GM18951 (cell line): ENCODE measurements around the gene FLNA.
"Not testable (repeated sequence)": the region's sequence is repeated elsewhere in the genome, so short reads cannot be mapped to it uniquely, and the experiment has no call there.

ENCODE experiments used
- POLR2A ChIP-seq: IDR thresholded peaks from 4 replicates; pipeline ENCODE4 v1.6.1; 2011; ENCODE audit warnings: mild to moderate bottlenecking; ENCODE audit not compliant: insufficient read length, insufficient read depth; ENCODE audit errors: extremely low read depth
- in situ Hi-C: fragments of 300-500 bp; cut with MboI; formaldehyde crosslinking; loops from one replicate; pipeline ENCODE4 v1.12.0; 2022; ENCODE audit warnings: low sequenced_read_pairs, mixed read lengths, inconsistent platforms; ENCODE audit not compliant: unreplicated experiment

FLNA gene

DNA sequence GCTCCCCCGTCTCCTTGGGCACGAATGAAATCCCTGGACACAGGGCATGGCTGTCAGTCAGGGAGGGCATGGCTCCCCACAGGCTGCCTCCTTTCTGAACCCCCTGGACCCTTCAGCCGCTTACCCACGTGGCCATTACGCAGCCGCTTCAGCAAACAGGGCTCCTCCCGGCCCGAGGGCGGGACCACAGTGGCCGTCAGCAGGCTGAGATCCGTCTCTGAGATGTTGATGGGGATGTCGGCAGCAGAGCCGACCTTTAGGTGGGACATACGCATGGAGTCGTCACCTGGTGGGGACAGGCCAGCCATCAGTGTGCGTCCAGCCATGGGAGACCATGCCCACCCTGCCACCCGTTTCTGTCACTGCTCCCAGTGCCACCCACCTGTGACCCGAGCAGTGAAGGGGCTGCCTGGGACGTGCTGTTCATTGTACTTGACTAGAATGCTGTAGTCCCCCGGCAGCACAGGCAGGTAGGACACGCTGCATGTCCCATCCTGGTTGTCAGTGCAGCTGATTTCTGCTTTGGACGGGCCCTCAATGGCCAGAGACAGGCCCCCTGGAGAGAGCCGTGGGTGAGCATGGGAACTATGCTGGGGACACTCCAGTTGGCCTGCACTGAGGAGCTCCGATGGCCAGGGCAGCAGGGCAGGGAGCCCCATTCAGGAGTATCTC lies 21.1 kb downstream of the FLNA start:
- TF ChIP-seq POLR2A: no peak
- in situ Hi-C loops: no loop called here

DNA sequence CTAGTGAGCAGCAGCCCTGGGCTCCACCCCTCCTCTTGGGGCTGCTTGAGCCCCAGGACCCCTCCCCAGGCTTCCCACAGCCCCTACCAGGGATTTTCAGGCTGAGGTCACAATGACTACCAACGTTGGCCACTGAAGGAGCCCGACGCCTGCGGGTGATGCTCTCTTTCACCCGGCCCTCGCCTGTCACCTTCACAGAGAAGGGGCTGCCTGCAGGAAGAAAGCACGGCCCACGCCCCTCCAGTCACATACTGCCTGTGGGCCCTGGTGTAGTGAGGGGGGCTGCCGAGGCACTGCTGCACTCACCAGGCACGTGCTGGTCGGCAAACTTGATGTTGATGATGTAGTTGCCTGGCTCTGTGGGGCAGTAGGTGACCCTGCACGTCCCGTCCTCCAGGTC lies 22.0 kb downstream of the FLNA start:
- in situ Hi-C loops: no loop called here
- TF ChIP-seq POLR2A: peak; percentile 13

DNA sequence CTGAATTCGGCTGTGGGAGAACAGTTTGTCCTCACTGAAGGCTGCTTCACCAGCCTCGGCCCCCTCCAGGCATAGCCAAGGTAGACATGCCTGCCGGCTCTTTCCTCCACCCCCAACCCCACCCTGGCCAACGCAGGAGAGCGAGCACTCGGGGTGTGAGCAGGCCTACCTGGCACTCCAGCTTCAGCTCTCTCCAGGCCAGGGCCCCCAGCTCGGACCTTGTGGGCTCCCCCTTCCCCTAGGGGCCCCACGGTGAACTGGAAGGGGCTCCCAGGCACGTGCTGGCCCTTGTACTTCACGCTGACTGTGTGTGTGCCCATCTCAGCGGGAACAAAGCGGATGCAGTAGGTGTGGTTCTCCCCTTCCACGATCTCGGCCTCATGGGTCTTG lies 22.4 kb downstream of the FLNA start:
- no peak for TF ChIP-seq POLR2A
- in situ Hi-C loops: no loop called here

DNA sequence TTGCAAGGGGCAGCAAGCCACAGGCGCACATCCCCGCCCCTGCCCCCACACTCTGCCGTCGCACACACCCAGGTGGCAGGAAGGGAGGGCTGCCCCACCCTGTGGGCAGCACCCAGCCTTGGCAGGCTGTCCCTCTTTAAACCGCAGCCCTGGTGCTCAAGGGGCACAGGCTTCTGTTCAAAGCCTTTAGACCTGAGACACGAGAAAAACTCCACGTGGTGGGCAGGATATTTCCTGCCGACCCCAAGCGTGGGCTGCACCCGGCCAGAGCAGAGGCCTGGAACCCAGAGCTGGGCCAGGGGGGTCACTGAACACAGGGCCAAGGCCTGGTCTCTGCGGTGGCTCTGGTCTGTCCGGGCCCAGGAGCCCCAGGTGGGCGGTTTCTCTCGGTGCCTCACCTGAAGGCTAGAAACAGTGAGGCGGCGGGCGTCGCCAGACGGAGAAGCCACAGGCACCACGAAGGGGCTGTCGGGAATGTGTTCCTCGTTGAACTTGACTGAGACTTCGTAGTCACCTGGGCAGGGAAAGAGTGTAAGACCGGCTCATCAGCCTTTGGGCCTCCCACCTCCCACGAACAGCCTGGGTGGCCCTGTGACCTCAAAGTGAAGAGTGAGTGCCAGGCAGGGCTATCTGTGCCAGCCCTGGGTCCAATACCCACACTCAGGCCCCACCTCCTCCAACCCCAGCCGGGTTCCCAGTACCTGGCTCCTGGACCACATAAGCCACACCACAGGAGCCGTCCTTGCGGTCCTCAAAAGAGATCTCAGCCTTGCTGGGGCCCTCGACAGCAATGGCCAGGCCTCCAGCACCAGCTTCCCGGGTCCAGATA lies 23.0 kb downstream of the FLNA start:
- TF ChIP-seq POLR2A: no peak
- in situ Hi-C loops: no loop called here

DNA sequence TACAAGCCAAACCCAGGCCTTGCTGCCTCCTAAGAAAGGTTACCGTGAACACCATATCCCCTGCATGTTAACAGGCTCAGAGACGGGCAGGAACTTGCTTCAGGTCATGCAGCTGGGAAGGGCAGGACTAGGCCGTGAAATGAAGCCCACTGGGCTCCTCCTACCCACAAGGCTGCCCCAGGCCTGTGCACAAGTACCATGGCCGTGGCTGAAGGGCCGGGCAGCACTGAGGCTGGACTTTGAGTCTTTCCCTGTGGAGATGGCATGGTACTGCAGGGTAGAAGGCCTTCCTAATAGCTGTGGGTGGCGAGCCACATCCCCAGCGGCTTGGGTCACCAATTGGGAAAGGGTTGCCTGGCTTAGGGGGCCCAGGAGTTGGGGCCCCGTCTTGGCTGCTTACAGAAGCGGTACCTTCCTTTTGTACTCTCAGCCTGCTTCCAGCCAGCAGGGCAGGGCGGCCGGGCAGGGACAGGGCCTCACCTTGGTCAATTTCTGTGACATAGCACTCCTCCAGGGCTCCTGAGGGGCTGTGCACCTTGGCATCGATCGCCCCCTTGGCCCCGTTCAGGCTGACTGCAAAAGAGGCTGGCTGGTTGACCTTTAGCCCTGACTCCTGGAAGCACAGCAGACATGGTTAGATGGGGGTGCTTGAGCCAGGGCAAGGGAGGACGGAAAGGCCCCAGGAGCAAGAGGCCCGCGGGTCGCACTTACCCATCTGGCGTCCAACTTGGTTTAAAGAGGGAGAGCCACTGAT lies 23.8 kb downstream of the FLNA start:
- TF ChIP-seq POLR2A: no peak
- in situ Hi-C loops: no loop called here

DNA sequence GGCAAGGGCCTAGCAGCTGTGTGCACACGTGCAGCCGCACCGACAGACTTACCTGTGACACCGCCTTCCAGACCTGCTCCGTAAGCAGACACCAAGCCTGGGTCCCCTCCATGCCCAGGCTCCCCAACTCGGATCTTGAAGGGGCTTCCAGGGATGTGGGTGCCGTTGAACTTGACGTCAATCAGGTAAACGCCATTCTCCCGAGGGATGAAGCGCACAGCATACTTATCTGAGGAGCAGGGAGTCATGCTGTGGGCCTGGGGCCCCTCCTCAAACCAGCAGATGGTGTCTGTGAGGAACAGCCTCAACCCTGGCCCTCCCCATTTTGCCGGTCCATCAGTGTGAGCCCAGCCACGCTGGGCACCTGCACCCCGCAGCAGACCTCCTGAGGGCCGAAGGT lies 24.5 kb downstream of the FLNA start:
- in situ Hi-C loops: no loop called here
- no peak for TF ChIP-seq POLR2A

DNA sequence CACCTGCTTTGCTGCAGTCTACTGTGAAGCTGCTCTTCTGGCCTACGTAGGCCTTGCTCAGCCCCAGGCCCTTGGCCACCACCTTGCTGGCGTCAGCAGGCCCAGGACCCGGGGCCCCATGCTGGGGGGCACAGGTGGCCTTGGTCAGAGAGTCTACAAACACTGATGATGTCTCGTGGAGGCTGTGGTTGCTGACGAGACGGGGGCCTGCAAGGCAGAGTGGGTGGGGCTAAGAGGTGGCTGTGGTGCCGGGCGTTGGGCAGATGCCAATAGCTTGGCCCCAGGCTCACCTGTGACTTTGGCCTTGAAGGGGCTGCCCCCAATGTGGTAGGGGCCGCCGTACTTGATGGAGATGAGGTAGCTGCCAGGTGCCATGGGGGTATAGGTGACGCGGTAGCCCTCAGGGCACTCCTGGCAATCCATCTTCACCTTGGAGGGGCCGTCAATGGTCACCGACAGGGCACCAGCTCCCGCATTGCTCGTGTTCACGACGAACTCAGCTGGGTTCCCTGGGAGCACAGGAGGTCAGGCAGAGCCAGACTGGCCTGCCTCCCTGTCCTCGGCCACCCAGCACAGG lies 25.0 kb downstream of the FLNA start:
- in situ Hi-C loops: no loop called here
- TF ChIP-seq POLR2A: peak; percentile 14

DNA sequence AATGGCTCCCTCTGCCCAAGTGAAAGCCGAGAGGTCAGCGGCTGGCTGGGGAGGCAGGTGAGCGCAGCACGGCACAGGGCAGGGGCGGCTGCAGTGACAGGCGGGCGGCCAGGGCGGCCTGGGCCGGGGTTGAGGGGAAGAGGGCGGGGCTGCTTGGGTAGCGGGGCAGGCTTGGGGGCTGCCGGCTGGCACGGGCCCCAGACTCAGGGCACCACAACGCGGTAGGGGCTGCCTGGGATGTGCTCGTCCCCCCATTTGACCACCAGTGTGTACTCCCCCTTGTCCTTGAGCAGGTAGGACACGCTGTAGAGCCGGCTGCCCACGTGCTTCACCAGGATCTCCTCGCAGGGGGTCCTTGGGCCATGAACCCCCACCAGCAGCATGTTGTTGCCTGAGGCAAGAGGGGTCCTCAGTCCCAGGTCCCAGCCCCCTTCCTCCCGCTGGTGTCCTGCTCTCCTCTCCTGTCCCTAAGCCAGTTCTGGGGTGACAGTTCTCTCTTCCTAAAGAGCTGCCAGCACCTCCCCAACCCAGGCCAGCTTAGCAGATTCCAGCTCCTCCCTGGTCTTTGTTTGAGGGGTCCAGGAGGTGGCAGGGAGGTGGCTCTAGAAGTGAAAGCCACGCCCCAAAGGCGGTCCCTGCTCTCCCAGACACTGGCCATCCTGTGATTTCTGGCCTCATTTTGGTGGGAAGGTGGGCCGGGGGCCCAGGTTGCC lies 25.6 kb downstream of the FLNA start:
- in situ Hi-C loops: no loop called here
- peak; percentile 19 for TF ChIP-seq POLR2A

DNA sequence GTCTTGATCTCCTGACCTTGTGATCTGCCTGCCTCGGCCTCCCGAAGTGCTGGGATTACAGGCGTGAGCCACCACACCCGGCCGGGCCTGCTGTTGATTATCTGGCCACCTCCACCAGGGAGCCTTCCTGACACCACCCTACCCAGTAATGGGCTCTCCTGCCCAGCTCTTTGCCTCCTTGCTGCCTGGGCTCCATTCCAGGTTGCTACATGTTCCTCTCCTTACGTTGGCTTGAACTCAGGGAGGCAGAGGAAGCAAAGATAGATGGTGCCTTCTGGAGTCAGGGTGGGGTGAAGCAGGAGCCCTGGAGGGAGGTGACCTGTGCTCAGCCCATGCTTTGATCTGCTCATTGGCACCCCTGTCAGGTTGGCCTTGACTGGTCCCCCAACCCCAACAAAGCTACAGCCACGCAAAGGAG lies 26.3 kb downstream of the FLNA start:
- TF ChIP-seq POLR2A: no peak
- in situ Hi-C loops: no loop called here

DNA sequence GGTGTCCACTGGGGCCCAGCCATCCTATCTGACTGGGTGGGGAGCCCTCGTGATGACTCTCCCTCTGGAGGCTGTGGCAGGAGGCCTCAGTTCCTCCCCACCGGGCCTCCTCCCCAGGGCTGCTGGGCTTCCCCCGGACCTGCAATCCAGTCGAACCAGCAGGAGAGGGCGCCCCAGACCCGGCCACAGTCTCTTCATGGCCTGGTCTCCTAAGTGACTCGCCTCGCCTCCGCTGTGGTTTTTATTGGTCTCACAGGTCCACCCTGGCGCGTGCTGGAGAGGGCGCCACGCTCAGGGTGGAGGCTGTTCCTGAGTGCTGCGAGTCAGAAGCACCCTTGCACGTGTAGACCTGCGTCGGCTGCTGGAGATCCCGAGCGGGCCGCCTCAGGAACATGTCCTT lies 30.8 kb downstream of the FLNA start:
- in situ Hi-C loops: not testable (repeated sequence)

DNA sequence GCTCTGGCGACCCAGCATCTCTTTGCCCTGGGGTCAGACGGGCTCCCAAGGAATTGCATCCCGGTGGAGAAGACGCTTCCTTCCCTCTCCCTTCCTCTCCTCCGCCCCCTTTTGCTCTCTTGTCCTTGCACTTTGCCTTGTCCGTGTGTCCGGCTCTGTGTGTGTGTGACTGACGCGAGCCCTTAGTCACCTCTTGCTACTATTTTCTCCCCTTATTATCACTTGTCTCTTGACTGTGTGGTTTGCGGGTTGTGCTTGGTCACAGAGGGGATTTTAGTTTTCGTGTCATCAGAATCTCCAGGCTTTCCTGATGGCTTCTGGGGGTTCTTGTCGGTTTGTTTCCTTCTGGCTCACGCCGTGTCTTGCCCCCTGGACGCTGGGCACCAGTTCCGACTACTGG lies 31.4 kb downstream of the FLNA start:
- in situ Hi-C loops: not testable (repeated sequence)

DNA sequence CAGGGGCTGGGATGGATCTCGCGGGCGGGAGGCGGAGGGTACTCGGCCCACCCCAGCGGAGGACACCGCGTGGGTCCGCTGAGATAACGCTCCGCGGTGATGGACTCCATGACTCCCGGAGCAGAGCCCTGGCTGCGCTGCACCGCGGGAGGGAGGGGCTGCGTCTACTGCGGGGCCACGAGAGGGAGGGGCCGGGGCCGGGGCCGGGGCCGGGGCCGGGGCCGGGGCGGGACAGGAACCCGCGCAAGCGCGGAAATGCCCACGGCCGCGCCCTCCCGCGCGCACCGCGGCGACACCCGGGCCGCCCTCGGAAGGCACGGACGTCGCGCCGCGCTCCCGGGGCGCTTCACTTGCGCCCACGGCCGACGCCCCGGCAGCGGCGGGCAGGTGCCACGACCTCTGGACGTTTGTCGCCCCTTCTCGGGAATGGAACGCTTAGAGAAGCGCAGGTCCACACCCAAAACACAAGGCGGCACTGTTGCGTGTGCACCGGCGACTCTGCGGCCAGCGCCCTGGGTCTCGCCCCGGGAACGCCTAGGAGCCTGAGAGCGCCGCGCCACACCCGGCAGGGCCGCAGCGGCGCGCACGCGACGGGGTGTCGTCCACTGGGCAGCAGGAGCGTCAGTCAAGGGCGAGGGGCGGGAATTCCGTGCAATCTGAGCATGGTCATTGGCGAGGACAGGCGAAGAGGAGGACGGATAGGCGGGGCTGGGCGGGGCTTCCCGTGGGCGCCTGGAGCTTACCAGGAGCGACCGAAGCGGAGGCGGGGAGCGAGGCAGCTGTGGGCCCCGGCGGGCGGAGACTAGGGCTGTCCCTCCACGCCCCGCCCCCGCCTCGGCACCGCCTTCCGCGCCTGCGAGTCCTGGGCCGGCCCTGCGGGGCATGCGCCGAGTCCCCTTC lies 32.8 kb downstream of the FLNA start:
- in situ Hi-C loops: not testable (repeated sequence)

DNA sequence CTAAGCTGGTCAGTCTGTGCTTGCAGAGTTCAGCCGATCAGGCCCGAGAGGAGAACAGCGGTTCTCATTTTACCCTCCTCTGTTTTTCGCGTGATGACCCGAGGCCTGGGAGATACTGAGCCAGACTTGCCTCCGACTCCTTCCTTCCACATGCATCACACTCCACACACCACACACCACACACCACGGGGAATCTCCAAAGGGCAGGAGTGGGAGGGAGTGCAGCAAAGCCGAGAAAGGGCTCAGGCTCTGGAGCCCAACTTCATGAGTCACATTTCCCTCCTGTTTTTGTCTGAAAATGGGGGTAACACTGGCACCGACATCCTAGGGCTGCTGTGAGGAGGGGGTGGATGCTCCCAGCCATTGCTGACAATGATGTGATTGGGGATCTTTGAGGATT lies 39.9 kb downstream of the FLNA start:
- no peak for TF ChIP-seq POLR2A
- in situ Hi-C loops: loop anchor here (10.0 kb wide), 1 partner anchor 60 kb away; the partner anchor contains the start of gene RPL10
